ENCODE data around the gene KCNA3.

GRCh38 chr1:110630839-110631663 lies 43.7 kb downstream of the KCNA3 start:
- TF ChIP-seq CTCF (IDR thresholded peaks at IDR 0.05; ENCODE audit: poor library complexity) = peak; percentile 87
- TF ChIP-seq EZH2phosphoT487 (IDR thresholded peaks at IDR 0.05; ENCODE audit: low read depth, severe bottlenecking, unreplicated experiment) = no peak

Measured in hepatocyte (in vitro differentiated cells).